NK-92 (cell line): ENCODE measurements around the gene PBXIP1.
"Not testable (repeated sequence)": the region's sequence is repeated elsewhere in the genome, so short reads cannot be mapped to it uniquely, and the experiment has no call there.

ENCODE experiments used
- DNase-seq: peaks from one replicate; lab custom pipeline; 2025; ENCODE audit not compliant: unreplicated experiment; lab: John Stamatoyannopoulos, UW

PBXIP1 gene

GRCh38 chr1:154995301-154995983 is 39.5 kb upstream of the PBXIP1 start:
- not testable (repeated sequence) for DNase-seq

- no peak for DNase-seq
Measured at GRCh38 chr1:154994591-154994990, 38.7 kb upstream of the PBXIP1 start.

GRCh38 chr1:154994269-154994587 is 38.3 kb upstream of the PBXIP1 start:
- no peak for DNase-seq

- DNase-seq, result no peak
Measured at GRCh38 chr1:154993572-154994268, 37.8 kb upstream of the PBXIP1 start, which contains the start of gene LENEP. Gene LENEP (plus strand): TSS chr1:154993586. CDS start chr1:154993608, 22 bp downstream.

- no peak for DNase-seq
Measured at GRCh38 chr1:154992721-154993571, 37.0 kb upstream of the PBXIP1 start.

GRCh38 chr1:154990276-154990675 is 34.4 kb upstream of the PBXIP1 start:
- no peak for DNase-seq

GRCh38 chr1:154989195-154989860 is 33.4 kb upstream of the PBXIP1 start:
- no peak for DNase-seq

GRCh38 chr1:154988058-154988954 is 32.4 kb upstream of the PBXIP1 start:
- DNase-seq, result no peak

- no peak for DNase-seq
Measured at GRCh38 chr1:154987326-154987725, 31.4 kb upstream of the PBXIP1 start.

- DNase-seq, result not testable (repeated sequence)
Measured at GRCh38 chr1:154986736-154987135, 30.8 kb upstream of the PBXIP1 start.

- DNase-seq, result no peak
Measured at GRCh38 chr1:154983776-154984466, 28.0 kb upstream of the PBXIP1 start.

- DNase-seq, result peak; percentile 80
Measured at GRCh38 chr1:154982897-154983648, 27.2 kb upstream of the PBXIP1 start, which contains the start of gene FLAD1. Gene FLAD1 (plus strand): TSS chr1:154983344. CDS start chr1:154983695, 351 bp downstream.

- no peak for DNase-seq
Measured at GRCh38 chr1:154982341-154982740, 26.4 kb upstream of the PBXIP1 start.

GRCh38 chr1:154978360-154978759 is 22.5 kb upstream of the PBXIP1 start:
- DNase-seq, result no peak

GRCh38 chr1:154977762-154978161 is 21.9 kb upstream of the PBXIP1 start:
- DNase-seq, result not testable (repeated sequence)

GRCh38 chr1:154975409-154976059 is 19.6 kb upstream of the PBXIP1 start:
- DNase-seq, result no peak

- DNase-seq, result peak; percentile 81
Measured at GRCh38 chr1:154974808-154975408, 19.0 kb upstream of the PBXIP1 start.
